ENCODE measurements around the gene RILPL1.

The RILPL1 gene

DNA sequence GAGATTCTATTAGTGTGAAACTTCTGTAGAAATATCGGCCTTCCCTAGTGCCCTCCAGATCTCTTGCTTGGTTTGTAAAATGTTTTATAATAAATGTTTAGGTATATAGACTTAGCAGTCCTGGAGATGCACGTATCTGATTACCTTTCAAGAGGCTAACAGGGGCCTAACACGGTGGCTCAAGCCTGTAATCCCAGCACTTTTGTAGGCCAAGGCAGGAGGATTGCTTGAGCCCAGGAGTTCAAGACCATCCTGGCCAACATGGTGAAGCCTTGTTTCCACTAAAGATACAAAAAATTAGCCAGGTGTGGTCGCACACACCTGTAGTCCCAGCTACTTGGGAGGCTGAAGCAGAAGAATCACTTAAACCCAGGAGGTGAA is 87.2 kb downstream of the RILPL1 start:
- no peak overlapping the region for H3K4me3 ChIP-seq (ENCODE audit: low read depth, low read length)
- ChIA-PET POLR2A (no interaction called here), CTCF (interaction anchor here (1.8 kb wide), 1 partner anchor 11 kb away, joined by 4 read pairs; no protein-coding TSS in a partner anchor)
- TF ChIP-seq, protein P1, sequence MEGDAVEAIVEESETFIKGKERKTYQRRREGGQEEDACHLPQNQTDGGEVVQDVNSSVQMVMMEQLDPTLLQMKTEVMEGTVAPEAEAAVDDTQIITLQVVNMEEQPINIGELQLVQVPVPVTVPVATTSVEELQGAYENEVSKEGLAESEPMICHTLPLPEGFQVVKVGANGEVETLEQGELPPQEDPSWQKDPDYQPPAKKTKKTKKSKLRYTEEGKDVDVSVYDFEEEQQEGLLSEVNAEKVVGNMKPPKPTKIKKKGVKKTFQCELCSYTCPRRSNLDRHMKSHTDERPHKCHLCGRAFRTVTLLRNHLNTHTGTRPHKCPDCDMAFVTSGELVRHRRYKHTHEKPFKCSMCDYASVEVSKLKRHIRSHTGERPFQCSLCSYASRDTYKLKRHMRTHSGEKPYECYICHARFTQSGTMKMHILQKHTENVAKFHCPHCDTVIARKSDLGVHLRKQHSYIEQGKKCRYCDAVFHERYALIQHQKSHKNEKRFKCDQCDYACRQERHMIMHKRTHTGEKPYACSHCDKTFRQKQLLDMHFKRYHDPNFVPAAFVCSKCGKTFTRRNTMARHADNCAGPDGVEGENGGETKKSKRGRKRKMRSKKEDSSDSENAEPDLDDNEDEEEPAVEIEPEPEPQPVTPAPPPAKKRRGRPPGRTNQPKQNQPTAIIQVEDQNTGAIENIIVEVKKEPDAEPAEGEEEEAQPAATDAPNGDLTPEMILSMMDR (IDR thresholded peaks at IDR 0.05; ENCODE audit: insufficient read depth, low read length, missing control alignments): no peak
- DNase-seq (ENCODE audit: low read depth, low spot score): no peak

DNA sequence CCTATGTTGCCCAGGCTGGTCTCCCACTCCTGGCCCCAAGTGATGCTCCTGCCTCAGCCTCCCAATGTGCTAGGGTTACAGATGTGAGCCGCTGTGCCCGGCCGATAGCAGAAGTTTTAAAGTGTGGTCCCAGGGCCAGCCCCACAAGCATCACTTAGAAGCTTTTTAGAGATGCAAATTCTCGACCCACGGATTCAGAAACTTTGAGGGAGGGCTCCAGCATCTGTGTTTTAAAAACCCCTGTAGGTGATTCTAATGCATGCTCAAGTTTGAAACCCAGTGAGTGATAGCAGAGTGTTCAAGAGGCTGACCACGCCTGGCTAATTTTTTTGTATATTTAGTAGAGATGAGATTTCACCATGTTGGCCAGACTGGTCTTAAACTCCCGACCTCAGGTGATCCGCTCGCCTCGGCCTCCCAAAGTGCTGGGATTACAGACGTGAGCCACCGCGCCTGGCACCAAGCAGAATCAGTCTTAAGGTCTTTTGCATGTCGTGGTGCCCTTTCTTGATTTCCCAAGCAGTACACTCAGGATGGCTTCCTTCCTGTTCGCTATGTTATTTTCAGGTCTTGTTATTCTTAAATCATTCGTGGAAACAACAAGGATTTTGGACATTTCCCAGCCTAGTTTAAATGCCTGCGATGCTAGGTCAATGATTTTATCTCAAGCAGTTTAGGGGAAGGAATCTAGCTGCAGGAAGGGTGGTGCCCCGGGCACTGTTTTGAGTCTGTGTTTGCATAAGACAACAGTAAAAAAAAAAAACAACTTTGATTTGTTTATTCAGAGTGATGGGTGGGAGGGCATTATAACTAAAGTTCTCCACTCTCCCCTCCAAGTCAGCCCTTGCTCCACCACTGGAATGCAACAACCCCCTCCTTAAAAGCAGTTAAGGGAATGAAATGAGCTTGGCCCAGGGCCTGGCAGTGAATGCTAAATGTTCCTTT is 87.9 kb downstream of the RILPL1 start:
- H3K4me3 ChIP-seq (ENCODE audit: low read depth, low read length): no peak overlapping the region
- ChIA-PET POLR2A (no interaction called here), CTCF (interaction anchor here (1.8 kb wide), 1 partner anchor 10 kb away, joined by 4 read pairs; no protein-coding TSS in a partner anchor)
- DNase-seq (ENCODE audit: low read depth, low spot score): no peak
- TF ChIP-seq, protein P1 (IDR thresholded peaks at IDR 0.05; ENCODE audit: insufficient read depth, low read length, missing control alignments): no peak

DNA sequence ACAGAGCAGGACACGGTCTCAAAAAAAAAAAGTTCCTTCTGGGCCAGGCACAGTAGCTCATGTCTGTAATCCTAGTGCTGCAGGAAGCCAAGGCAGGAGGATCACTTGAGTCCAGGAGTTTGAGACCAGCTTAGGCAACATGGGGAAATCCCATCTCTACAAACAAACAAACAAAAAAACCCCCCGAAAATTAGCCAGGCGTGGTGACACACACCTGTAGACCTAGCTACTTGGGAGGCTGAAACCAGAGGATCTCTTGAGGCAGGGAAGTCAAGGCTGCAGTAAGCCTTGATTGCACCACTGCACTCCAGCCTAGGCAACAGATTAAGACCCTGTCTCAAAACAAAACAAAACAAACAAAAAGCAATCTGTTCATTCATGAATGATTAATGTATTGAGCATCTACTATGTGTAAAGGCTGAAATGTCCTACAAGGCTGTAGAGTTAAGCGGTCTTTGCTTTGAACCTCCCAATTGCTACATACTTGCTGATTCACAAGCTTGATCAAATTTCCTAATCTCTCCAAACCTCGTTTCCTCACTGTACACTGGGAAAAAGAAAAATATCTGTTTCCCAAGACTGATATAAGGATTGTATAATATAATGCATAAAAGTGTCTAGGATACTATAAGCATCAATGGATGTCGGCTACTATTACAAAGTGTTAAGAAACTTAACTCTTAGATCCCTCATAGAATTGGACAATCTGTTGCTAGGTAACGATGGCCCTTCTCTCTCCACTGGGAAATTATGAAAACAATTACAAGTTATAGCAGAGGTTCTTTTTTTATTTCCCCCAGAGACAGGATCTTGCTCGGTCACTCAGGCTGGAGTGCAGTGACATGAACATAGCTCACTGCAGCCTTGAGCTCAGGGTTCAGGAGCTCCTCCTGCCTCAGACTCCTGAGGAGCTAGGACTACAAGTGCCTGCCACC is 89.2 kb downstream of the RILPL1 start:
- CTCF ChIA-PET: interaction anchor here (1.8 kb wide), 1 partner anchor 9 kb away, joined by 4 read pairs; no protein-coding TSS in a partner anchor

DNA sequence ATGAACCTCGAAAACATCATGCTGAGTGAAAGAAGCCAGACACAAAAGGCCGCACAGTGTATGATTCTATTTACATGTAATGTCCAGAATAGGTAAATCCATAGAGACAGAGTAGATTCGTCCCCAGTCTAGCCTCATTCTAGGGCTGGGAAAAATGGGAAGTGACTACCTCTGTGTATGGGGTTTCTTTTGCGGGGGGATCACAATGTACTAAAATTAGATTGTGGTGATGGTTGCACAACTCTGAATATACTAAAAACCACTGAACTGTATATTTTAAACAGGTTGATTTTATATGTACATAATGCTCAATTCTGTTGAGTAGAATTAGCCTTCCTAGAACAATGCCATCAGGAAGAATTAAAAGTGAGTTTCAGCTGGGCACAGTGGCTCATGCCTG is 90.7 kb downstream of the RILPL1 start:
- ChIA-PET POLR2A (interaction anchor here (0.6 kb wide), 2 partner anchors 16 to 81 kb away, joined by 3 read pairs; no protein-coding TSS in a partner anchor), CTCF (no interaction called here)
- TF ChIP-seq, protein P1 (IDR thresholded peaks at IDR 0.05; ENCODE audit: insufficient read depth, low read length, missing control alignments): no peak
- H3K4me3 ChIP-seq (ENCODE audit: low read depth, low read length): no peak overlapping the region
- no peak for DNase-seq (ENCODE audit: low read depth, low spot score)

More for the DNA sequence above, 89.2 kb downstream of the RILPL1 start:
- H3K4me3 ChIP-seq (ENCODE audit: low read depth, low read length): no peak overlapping the region
- TF ChIP-seq, protein P1 (IDR thresholded peaks at IDR 0.05; ENCODE audit: insufficient read depth, low read length, missing control alignments): no peak
- POLR2A ChIA-PET: no interaction called here
- no peak for DNase-seq (ENCODE audit: low read depth, low spot score)

DNA sequence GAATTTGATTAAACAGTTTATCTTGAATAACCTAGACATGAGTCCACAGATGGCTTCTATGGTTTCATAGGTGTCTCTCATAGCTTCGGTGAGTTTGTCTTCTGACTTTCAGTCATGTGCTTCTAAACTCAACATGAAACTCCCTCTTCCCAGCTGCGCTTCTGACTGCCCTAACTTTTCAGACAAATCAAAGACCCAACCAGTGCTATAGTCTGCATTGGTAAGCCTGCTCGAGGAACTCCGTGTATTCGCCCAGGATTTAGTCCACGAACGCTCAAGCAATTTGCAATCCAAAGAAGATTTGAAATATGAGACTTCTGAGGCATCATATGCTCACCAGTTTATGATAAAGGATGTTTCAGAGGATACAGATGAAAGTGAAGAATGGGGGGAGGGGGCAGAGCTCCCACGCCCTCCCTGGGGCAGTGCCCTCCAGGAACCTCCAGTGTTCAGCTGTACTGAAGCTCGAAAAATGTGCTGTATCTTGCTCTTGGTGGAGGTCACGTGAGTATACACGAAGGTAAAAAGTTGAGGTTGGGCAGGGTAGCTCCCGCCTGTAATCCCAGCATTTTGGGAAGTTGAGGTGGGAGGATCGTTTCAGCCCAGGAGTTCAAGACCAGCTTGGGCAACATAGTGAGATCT is 91.9 kb downstream of the RILPL1 start:
- POLR2A ChIA-PET: interaction anchor here (0.6 kb wide), 1 partner anchor 37 kb away, joined by 3 read pairs; no protein-coding TSS in a partner anchor
- DNase-seq (ENCODE audit: low read depth, low spot score): no peak
- TF ChIP-seq, protein P1 (IDR thresholded peaks at IDR 0.05; ENCODE audit: insufficient read depth, low read length, missing control alignments): no peak
- H3K4me3 ChIP-seq (ENCODE audit: low read depth, low read length): no peak overlapping the region
- CTCF ChIA-PET: no interaction called here
